Left cardiac atrium (tissue), 4 donors: Measurements from ENCODE around the gene MRPL12. TPM values are rescaled to one million over a fixed set of nuclear protein-coding genes. Genes with fewer than 3 reads are reported as not detected.
A peak's percentile ranks its signal among the peaks of the same experiment; 100 is the strongest.

Source experiments
- ATAC-seq, 2 donors: fragments of 200-7000 bp; cut with Tn5 transposase; one replicate each; pipeline ENCODE4 v1.9.1; 2020; ENCODE audit warnings: mild to moderate bottlenecking in 2 of 2, moderate library complexity in 2 of 2
- DNase-seq: peaks from one replicate; pipeline ENCODE4 v3.0.0-alpha.2; 2020
- intact Hi-C, 2 donors: fragments of 100-400 bp; cut with DNase I; formaldehyde crosslinking; loops; one replicate each; pipeline versions ENCODE4 v1.14.1 to v1.15.1; 2022 to 2023
- total RNA-seq, 2 donors: library from RNA; stranded (reverse); fragmentation: NEBNext Ultra II Directional; extraction: Animal tissue kit (Norgen Biotek cat#: 25700); gene quantifications; one replicate each; pipeline ENCODE4 v1.2.1, GENCODE V29; 2021
- donor health status: DM: no; HTN: yes; CAD: no.
- donor health status: DM: no; HTN: yes; CAD: no; lungs with severe emphysema.
- donor health status: DM: yes; HTN: yes; CAD: no.
- donor health status: Dilated cardiomyopathy.

MRPL12 gene
- total RNA-seq, 2 donors from 2014 or later: 133 TPM

- ATAC-seq (peak in 1 of 2 donors; percentile 55), DNase-seq (no peak)
- intact Hi-C loops: no loop called here
Measured at GRCh38 chr17:81696218-81696941, 6.8 kb upstream of the MRPL12 start.

DNA sequence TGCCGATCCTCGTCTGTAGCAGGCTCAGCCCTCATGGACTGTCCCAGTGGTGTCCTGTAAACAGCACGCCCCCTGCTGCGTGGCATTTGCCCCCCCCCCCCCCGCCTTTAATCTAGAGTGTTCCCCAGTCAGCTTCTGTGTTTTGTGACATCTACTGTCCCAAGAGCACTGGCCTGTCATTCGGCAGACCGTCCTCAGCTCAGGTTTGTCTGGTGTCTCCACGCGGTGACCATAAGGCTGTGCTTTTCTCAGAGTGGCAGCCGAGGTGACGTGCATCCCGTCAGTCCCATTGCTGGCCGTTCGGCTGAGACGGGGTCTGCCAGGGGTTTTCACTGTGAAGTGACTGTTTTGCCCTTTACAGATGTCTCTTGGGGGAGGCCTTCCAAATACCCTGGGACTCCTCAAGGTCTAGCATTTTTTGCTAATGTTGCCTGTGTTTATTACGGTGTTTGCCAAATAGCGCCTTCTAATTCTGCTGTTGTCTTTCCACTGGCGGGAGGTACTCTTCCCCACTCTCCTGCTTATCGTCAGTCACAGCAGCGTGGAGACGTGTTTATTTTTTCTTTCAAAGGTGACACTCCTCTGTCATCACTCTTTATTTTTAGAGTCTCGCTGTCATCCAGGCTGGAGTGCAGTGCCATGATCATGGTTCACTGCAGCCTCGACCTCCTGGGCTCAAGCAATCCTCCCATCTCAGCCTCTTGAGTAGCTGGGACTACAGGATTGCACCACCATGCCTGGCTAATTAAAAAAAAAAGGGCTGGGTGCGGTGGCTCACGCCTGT is 5.7 kb upstream of the MRPL12 start:
- ATAC-seq (peak; percentile 13 to 21), DNase-seq (no peak)
- intact Hi-C loops: no loop called here

DNA sequence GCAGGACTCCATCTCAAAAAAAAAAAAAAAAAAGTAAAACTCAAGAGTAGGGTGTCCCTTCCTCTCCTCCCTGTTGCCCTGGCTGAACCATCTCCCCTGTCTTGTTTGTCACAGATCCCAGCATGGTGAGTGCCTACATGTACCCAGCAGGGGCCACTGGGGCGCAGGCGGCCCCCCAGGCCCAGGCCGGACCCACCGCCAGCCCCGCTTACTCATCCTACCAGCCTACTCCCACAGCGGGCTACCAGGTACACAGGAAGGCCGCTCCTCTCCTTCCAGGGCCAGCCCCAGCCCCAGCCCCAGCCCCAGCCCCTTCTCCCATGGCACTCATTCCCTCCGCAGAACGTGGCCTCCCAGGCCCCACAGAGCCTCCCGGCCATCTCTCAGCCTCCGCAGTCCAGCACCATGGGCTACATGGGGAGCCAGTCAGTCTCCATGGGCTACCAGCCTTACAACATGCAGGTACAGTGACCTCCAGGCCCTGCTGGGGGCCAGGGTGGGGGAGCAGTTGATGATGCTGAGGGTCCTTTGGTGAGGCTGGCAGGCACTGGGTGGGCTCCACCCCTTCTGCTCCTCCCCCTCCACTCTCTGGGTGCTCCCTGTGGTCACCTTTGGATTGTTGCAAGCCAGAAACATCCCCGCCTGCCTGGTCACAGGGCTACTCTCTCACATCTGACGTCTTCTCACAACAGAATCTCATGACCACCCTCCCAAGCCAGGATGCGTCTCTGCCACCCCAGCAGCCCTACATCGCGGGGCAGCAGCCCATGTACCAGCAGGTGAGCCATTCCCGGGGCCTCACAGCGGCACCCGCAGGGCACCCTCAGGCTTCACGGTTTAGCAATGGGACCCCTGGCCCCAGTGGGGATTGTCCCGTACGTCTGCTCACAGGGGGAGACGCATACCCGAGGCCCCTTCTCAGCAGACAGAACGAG is 2.5 kb upstream of the MRPL12 start:
- no peak for ATAC-seq
- intact Hi-C loops: no loop called here
- no peak for DNase-seq

DNA sequence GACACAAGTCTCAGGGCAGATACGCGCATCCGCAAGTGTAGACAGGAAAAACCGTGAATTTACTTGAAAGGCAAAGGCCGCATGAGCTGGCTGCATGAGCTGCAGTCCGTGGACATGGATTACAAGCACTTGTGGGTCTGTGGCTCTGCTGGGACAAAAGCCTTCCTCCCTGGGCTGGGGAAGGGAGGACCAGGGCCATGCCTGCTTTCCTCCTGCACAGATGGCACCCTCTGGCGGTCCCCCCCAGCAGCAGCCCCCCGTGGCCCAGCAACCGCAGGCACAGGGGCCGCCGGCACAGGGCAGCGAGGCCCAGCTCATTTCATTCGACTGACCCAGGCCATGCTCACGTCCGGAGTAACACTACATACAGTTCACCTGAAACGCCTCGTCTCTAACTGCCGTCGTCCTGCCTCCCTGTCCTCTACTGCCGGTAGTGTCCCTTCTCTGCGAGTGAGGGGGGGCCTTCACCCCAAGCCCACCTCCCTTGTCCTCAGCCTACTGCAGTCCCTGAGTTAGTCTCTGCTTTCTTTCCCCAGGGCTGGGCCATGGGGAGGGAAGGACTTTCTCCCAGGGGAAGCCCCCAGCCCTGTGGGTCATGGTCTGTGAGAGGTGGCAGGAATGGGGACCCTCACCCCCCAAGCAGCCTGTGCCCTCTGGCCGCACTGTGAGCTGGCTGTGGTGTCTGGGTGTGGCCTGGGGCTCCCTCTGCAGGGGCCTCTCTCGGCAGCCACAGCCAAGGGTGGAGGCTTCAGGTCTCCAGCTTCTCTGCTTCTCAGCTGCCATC is 1.7 kb upstream of the MRPL12 start:
- DNase-seq (no peak), ATAC-seq (no peak)
- intact Hi-C loops: no loop called here

- intact Hi-C loops: no loop called here
- ATAC-seq (no peak), DNase-seq (no peak)
Measured at GRCh38 chr17:81703747-81704654, 834 bp downstream of the MRPL12 start.

GRCh38 chr17:81705518-81706231 is 2.5 kb downstream of the MRPL12 start:
- DNase-seq (no peak), ATAC-seq (no peak)
- intact Hi-C loops: no loop called here

- ATAC-seq (no peak), DNase-seq (no peak)
- intact Hi-C loops: no loop called here
Measured at GRCh38 chr17:81706232-81706611, 3.1 kb downstream of the MRPL12 start.

DNA sequence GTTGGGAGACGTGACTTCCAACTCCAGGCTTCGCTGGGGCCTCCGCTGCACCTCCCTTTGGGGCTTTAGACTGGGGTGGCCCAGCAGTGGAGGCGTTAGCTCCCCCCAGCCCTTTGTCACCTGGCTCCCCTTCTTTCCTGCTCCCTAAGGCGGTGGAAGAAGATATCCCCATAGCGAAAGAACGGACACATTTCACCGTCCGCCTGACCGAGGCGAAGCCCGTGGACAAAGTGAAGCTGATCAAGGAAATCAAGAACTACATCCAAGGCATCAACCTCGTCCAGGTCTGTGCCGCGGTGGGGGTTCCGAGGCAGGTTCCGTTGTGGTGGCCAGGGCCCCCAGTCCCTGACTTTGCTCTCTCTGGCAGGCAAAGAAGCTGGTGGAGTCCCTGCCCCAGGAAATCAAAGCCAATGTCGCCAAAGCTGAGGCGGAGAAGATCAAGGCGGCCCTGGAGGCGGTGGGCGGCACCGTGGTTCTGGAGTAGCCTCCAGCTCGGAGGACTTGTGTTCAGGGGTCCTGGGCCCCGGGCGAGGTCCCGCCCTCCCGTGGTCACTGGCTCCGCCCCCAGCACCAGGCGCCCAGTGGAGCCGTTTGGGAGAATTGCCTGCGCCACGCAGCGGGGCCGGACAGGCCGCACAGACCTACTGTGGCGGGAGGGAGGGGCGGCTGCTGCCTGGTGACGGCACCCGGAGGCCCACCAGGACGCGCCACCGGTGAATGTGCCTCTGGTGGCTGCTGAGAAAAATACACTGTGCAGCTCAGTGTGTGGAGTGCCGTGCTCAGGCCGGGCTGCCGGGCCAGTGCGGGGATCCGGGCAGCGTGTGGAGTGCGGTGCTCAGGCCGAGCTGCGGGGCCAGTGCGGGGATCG is 3.8 kb downstream of the MRPL12 start:
- no peak for ATAC-seq
- intact Hi-C loops: no loop called here
- no peak for DNase-seq

DNA sequence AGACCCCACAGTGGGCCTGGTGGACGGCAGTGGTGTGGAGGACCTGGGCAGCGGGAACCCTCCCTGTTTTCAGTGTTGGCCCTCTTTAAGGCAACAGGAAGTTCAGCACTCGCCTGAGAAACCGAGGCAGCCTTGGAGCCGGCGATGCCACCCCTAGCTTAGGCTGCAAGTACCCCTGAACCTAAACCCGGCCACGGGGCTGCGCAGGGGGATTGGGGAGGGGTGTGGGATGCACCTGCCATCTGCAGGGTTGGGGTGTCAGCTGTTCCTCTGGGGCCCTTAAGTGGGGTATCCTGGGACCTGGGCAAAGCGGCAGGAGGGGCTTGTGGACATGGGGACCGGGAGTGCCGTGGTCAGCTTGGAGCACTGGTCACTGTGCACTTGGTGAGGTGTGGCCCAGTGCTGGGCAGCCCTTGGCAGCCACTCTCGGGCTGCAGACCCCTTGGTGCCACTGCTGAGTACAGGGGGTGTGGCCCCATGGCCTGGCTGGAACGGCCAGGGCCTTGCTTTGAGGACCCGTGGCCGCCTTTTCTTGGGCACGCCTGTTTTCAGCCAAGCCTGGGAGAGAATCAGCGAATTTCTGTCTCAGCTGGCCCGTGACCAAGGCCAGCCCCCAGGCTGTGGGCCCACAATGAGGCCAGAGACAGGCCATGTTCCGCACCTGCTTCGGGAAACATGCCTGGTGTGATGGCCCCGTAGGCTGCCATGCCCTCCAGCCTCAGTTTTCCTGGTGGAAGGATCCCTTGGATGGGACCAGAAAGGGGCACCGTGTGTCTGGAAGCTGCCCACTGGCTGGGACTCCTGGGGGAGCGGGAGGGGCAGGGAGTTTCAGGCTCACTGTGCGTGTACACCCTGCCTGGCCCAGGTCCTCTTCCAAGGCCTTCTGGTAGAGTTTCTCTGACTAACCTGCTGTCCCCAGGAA is 4.8 kb downstream of the MRPL12 start:
- intact Hi-C loops: no loop called here
- ATAC-seq (no peak), DNase-seq (no peak)

GRCh38 chr17:81708739-81709185 is 5.6 kb downstream of the MRPL12 start:
- DNase-seq: no peak
- intact Hi-C loops: no loop called here
- ATAC-seq: no peak

DNA sequence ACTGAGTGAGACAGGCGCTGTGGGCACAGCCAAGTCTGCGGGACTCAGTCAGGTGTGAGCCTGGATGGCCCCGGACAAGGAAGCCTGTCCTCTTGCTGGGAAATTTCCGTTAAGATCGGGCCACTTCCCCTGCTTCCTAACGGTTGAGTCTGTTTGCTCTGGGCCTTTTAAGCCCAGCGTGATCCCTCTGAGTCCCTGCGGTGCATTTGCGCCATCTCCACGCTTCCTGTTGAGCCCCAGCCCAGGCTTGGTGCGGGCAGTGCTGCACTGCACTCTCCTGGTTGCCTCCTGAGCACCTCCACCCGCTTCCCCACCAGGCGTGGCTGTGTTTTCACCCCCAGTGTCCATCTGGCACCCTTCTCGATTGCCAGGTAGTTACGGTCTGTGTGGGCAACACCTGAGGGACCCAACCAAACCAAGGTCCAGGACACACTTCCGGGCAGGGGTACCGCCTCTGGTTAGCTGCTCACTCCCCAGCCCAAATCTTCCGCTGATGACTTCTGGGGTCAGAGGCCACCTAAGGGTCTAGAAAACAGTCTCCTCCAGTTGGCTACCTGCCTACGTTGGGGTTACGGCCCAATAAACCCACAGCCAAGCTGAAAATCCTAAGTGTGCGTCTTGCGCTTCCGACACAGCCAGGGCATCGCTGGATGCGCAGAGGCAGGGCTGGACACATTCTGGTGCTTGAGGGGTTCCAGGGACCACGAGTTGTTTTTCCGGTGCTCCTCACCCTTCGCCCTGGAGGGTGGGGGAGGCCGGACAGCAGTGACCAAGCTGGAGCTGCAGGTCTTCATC is 7.5 kb downstream of the MRPL12 start:
- ATAC-seq: peak in 1 of 2 donors; percentile 14
- DNase-seq: no peak
- intact Hi-C loops: no loop called here

GRCh38 chr17:81711814-81712467 is 8.8 kb downstream of the MRPL12 start, which contains the start of gene SLC25A10:
Gene SLC25A10 (plus strand): TSS chr17:81712284. CDS start chr17:81712427, 143 bp downstream.
- peak; percentile 74 for DNase-seq
- peak; percentile 87 for ATAC-seq
- intact Hi-C loops: no loop called here

GRCh38 chr17:81712468-81713003 is 9.4 kb downstream of the MRPL12 start:
- no peak for DNase-seq
- intact Hi-C loops: no loop called here
- peak; percentile 10 to 32 for ATAC-seq
